Hindlimb muscle (tissue), 1 donor: ENCODE measurements around the gene CEMIP2. TPM values are rescaled to one million over a fixed set of nuclear protein-coding genes. Genes with fewer than 3 reads are reported as not detected.

Experiments used
- DNase-seq: peaks from one replicate; pipeline ENCODE4 v3.0.0-alpha.2; 2013
- polyA plus RNA-seq: library from polyadenylated mRNA; unstranded; fragments of 120-200 nt; gene quantifications from one replicate; pipeline ENCODE4 v1.2.1, GENCODE V29; 2013; ENCODE audit not compliant: insufficient read length

The CEMIP2 gene
- polyA plus RNA-seq, 1 donor = 26.5 TPM

DNA sequence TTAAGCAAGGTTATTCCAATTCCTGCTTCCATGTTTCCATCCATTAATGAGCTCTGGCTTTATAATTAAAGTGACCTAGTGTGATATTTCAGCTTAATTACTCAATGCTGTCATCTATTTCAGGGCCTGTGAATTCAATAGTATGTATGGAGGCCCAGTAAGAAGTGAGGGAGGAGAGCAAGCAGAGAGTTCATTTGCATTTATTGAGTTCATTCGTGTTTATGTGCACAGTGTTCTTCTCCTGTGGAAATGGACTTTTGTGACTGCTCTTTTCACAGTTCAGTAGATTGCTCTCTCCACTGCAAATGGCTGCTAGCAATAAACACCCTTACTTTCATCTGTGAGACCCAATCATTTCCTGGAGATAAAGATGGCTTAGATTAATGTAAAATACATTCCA lies 130.9 kb downstream of the CEMIP2 start:
- no peak for DNase-seq

DNA sequence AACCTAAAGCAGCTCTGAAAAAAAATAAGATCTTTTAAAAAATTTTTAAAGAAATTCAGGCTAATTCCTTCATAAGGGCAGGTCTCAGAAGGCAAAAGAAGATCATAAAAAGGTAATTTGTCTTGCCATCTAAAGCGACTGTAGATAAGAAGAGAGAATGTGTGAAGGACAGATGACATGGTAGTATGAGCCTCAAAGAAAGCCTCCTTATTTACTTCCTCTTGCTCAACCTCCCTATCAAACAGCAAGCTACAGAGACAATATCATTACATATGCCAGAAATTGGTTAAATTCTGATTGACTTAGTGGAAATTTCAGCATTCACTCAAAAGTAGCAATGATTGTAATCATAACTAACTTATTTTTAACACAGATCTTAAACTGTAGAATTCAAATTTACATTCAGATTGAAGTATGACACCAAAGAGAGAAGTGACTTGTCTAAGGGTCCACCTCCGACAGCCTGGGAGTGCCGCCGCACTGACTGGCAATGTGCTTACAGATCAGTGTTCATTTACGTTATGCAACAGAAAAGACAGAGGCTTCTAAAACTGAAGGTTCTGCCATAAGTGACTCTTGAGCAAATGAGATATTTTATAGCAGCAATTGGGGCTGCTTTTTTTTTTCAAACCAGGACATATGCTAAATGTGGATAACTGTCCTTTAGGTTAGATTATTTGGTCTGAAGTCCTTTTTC lies 132.0 kb downstream of the CEMIP2 start:
- DNase-seq = no peak

DNA sequence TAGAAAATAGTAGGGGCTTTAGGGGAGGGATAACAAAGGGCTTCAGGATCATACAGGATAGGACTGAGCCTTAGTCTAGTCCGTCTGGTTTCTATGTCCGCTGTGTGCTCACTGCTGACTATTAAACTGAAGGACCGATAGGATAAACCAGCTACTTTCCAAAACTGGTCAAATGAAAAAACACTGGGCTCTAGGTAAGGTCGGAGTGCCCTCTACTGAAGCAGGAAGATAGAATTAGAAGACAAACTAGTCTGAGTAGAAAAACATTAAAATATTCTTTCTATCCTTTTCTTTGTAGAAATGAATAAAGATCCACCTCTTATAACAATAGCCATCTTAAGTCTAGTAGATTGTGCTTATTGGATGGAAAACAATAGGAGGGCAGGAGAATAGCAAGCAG lies 133.6 kb downstream of the CEMIP2 start:
- DNase-seq = no peak

Other genes with a start within 250 kb of the CEMIP2 start
- 35.5 TPM for gene ABHD17B, start 142.7 kb upstream of the CEMIP2 start, polyA plus RNA-seq
- gene C9orf85, start 143.1 kb upstream of the CEMIP2 start, polyA plus RNA-seq = 21.3 TPM